ENCODE results near the gene EIF4A3.
"Not testable (repeated sequence)": the region's sequence is repeated elsewhere in the genome, so short reads cannot be mapped to it uniquely, and the experiment has no call there.

Gene EIF4A3

DNA sequence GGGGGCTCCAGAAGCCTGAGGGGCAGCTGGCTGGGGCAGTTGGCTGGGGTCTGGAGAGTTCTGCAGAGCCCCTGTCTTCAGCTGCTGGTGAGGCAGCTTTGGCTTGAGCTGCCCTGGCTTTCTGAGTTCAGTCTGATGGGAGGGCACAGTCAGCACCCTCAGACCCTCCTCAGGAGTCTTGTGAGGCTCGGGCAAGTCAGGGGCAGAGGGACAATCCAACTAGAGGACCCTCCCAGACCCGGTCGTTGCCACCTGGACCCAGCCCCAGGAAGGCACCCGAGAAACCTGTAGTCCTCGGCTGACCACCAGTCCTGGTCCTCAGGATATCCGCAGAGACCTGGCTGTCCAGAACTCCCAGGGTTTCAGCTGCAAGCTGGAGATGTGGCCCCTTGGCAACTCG lies 24.8 kb upstream of the EIF4A3 start:
- no peak for DNase-seq (ENCODE audit: low spot score)

- no peak for DNase-seq (ENCODE audit: low spot score)
Observed at GRCh38 chr17:80169784-80170500, 23.0 kb upstream of the EIF4A3 start, which contains the start of gene CARD14. CARD14 (plus strand) TSS chr17:80170030; CDS start chr17:80181439, 11,409 bp downstream.

- DNase-seq (ENCODE audit: low spot score), result no peak
Observed at GRCh38 chr17:80169107-80169506, 22.2 kb upstream of the EIF4A3 start.

- DNase-seq (ENCODE audit: low spot score), result no peak
Observed at GRCh38 chr17:80168371-80168770, 21.4 kb upstream of the EIF4A3 start.

GRCh38 chr17:80166446-80166845 lies 19.5 kb upstream of the EIF4A3 start:
- DNase-seq (ENCODE audit: low spot score), result no peak

DNA sequence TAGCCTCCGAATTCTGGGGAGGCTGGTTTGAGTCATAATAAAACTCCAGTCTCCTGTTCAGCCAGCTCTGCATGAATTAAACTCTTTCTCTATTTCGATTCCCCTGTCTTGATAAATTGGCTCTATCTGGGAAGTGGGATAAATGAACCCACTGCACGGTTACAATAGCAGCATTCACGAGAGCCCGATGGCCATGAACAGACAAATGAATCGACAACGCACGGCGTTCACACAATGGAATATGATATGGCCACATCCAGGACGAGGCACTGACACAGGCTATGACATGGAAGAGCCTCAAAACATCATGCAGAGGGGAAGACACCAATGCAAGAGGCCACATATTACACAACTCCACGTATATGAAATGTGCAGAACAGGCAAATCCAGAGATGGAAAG lies 17.3 kb upstream of the EIF4A3 start:
- DNase-seq (ENCODE audit: low spot score), result no peak

DNA sequence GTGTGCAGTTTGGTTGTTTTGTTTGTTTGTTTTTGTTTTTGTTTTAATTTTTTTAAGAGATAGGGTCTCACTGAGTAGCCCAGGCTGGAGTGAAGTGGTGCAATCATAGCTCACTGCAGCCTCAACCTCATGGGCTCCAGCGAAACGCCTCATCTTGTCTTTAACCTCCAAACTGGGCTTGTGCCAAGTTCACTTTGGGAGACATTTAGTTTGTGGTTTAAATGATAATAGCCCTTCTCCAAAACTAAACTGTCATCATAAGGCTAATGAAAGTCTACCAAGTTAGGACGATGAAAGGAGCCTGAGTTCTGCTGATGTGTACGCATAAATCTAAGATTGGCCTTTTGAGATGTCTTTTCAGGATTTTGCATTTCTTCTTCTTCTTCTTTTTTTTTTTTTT lies 16.4 kb upstream of the EIF4A3 start:
- DNase-seq (ENCODE audit: low spot score), result no peak

GRCh38 chr17:80160536-80160935 lies 13.6 kb upstream of the EIF4A3 start:
- DNase-seq (ENCODE audit: low spot score), result no peak

GRCh38 chr17:80158846-80159245 lies 11.9 kb upstream of the EIF4A3 start:
- no peak for DNase-seq (ENCODE audit: low spot score)

DNA sequence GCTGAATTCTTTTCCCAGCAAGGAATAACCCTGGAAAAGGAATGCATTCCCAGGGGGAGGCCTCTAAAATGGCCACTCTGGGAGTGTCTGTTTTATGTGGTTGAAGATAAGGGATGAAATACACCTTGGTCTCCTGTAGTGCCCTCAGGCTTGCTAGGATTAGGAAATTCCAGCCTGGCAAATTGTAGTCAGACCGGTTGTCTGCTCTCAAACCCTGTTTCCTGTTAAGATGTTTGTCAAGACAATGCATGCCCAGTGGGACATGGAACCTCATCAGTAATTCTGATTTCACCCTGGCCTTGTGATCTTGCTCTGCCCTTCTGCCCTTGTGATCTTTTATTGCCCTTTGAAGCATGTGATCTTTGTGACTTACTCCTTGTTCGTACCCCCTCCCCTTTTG lies 8.7 kb upstream of the EIF4A3 start:
- not testable (repeated sequence) for DNase-seq (ENCODE audit: low spot score)

- DNase-seq (ENCODE audit: low spot score), result no peak
Observed at GRCh38 chr17:80154166-80154565, 7.2 kb upstream of the EIF4A3 start.

DNA sequence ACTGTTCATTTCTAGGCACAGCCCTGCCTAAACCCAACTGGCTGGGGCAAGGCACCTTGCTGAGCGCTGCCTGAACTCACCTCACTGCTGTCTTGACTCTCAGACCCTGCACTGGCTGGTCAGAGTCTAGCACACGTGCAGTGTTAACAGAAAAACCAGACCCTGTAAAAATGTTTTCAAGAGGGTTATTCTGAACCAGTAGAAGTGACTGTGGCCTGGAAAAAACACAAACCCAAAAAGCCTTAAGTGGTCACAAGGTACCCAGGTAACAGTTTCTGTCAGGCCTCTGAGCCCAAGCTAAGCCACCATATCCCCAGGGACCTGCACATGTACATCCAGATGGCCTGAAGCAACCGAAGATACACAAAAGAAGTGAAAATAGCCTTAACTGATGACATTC lies 6.1 kb upstream of the EIF4A3 start:
- DNase-seq (ENCODE audit: low spot score), result no peak

DNA sequence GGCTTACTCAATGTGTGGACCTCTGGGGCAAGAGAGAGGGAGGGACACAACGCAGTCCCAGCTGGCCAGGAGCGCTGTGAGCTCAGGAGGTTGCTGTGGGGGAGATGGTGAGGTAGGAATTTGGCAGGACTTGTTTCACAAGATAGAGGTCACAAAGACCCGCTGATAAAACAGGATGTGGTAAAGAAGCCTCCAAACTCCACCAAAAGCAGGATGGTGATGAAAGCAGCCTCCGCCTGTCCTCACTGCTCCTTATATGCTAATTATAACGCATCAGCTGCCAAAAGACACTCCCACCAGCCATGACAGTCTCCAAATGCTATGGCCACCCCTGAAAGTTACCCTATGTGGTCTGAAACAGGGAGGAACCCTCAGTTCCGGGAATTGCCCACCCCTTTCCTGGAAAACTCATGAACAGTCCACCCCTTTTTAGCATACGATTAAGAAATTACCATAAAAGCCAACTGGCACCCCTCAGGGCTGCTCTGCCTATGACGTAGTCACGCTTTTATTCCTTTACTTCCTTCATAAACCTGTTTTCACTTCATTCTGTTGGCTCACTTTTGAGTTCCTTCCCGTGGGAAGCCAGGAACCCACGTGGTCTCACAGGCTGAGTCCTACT lies 5.3 kb upstream of the EIF4A3 start:
- DNase-seq (ENCODE audit: low spot score), result no peak

DNA sequence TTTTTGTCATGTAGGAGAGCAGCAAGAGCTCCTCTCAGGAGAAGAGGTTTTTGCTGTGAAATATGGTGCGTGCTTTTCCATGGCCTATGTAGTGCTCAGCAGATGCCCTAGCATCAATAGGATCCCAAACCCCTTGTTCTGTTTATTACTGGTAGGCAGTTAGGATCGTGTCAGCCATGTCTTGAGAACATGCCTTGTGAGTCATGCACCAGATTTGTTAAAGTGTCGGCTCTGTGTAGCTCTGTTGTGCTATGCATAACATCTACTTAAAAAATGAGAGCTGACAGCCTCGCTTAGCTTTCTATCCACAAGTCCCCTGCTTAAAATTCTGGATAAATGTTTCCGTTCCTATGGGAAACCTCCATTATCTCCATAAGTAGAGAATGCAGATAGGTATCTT lies 4.4 kb upstream of the EIF4A3 start:
- no peak for DNase-seq (ENCODE audit: low spot score)

- DNase-seq (ENCODE audit: low spot score), result no peak
Observed at GRCh38 chr17:80146121-80147034, 550 bp downstream of the EIF4A3 start.

GRCh38 chr17:80145076-80146075 lies 1.6 kb downstream of the EIF4A3 start:
- DNase-seq (ENCODE audit: low spot score), result no peak

DNA sequence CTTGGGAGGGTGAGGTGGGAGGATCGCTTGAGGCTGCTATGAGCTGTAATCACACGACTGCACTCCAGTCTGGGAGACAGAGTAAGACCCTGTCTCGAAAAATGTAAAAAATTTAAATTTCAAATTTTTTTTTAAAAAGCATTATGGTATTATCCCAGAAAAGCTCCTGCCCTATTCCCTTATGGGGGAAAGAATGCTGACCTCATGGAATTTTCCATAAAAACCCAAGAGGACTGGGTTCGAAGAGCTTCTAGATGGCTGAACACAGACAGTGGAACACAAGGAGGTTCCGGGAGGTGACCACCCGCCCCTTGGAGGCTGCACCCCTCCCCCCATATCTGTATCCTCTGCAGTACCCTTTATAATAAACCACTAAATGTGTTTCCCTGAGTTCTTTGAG lies 4.0 kb downstream of the EIF4A3 start:
- no peak for DNase-seq (ENCODE audit: low spot score)

DNA sequence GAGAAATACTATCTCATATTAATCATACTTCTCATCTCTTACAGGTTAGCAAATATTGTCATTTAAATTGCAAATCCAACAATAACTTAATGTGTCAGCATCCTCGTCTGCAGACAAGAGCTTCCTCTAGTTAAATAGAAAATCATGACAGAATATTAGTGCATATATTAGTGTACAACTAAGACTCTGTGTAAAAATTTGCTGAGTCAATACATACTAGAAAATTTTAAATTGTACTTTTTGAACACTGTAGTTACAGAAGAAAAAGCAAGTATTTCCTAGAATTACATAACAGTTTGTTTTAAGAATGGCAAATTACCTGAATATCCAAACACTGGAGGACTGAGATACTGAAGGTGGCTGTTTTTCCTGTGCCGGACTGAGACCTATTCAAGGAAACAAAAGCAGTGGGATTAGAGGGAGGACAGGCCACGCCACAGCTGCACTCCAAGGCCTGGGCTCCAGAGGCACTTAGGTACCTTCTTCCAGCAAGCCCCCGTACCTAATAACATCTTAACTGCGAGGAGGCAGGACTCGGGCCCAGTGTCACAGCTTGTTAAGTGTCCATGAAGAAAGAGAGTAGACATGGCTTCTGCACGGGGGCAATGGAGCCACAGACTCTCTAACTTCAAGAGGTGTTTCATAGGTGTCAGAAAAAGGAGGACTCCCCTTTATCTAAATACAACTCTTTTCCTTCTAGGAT lies 5.3 kb downstream of the EIF4A3 start:
- no peak for DNase-seq (ENCODE audit: low spot score)

DNA sequence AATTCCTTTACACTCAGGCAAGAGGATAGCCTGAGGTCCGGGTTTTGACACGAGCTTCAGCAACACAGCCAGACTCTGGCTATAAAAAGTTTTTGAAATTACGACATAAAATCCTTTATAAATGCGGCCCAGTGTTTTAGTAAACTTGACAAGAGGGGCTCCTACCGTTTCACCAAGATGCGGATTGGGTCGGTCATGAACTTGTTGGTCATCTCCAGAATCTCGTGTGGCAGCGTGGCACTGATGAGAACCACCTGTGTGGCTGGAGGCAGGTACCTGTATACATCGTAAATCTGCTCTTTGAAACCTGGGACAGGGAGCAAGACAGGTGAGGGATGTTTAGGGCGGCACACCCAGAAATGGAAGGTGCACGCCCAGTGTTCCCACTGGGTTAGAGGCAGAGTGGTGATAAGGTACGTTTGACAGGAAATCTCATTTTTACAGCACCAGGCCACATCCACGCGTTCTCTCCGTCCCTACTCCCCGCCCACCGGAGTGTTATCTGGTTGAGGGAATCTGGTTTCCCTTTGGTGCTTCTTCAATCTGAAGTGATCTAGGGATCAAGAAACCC lies 8.0 kb downstream of the EIF4A3 start:
- DNase-seq (ENCODE audit: low spot score), result no peak

DNA sequence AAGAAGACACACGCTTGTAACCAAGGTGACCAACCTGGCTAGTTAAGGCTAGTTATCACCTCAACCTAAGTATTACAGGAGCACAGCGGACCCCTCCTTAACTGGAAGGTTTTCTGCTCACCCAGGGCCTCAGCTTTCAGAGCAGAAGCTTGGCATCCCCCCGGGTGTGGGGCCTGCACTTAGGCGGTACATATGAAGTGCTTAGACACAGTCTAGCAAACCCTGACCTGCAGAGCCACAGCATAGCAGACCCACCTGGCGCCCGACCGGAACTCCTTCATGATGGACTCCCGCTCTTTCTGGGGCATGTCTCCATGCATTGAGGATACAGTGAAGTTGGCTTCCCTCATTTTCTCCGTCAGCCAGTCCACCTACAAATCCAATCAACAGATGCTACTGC lies 9.8 kb downstream of the EIF4A3 start:
- DNase-seq (ENCODE audit: low spot score), result no peak

DNA sequence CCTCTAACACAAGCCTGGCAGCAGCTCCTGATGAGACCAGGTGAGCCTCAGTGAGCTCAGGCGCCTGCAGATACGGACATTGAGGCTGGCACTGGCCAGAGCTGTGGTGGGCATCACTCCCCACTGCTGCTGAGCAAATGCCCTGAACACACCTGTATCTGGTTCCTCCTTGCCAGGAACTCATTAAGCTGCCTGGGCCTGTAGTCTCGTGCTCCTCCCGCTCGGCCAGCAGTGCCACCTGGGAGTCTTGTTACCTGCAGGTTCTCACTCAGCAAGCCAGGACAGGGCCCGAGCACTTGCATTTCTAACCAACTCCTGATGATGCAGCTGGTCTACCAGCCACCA lies 13.3 kb downstream of the EIF4A3 start:
- no peak for DNase-seq (ENCODE audit: low spot score)

All from CD4-positive, alpha-beta T cell treated with Interleukin-6 at 100 ng/mL for 8 hours (primary cell).